Trophoblast cell (in vitro differentiated cells and primary cell): ENCODE data around the gene SYNJ2.

Experiments
- DNase-seq, 2 donors: peaks; one replicate each; pipeline ENCODE4 v3.0.0-alpha.2; 2016
- H2AFZ ChIP-seq: 2 replicates; pipeline ENCODE4 v1.6.1; 2013; ENCODE audit warnings: low read length, moderate library complexity, mild to moderate bottlenecking; ENCODE audit not compliant: insufficient read depth, poor library complexity
- H2AK5ac ChIP-seq: 2 replicates; pipeline ENCODE4 v1.6.1; 2013; ENCODE audit warnings: mild to moderate bottlenecking, low read length
- H2BK120ac ChIP-seq: 2 replicates; pipeline ENCODE4 v1.6.1; 2013; ENCODE audit warnings: low read length, mild to moderate bottlenecking, moderate library complexity; ENCODE audit not compliant: insufficient read depth, poor library complexity
- H2BK12ac ChIP-seq: 2 replicates; pipeline ENCODE4 v1.6.1; 2013; ENCODE audit warnings: mild to moderate bottlenecking, low read length, moderate library complexity
- H2BK5ac ChIP-seq: 2 replicates; pipeline ENCODE4 v1.6.1; 2013; ENCODE audit warnings: low read length, low read depth, moderate library complexity, mild to moderate bottlenecking; ENCODE audit not compliant: poor library complexity
- H3K14ac ChIP-seq: 2 replicates; pipeline ENCODE4 v1.6.1; 2013; ENCODE audit warnings: mild to moderate bottlenecking, low read length
- H3K18ac ChIP-seq: 2 replicates; pipeline ENCODE4 v1.6.1; 2013; ENCODE audit warnings: mild to moderate bottlenecking, low read length
- H3K23ac ChIP-seq: 2 replicates; pipeline ENCODE4 v1.6.1; 2013; ENCODE audit warnings: low read length
- H3K27ac ChIP-seq: 2 replicates; pipeline ENCODE4 v1.5.1; 2013; ENCODE audit warnings: low read depth, mild to moderate bottlenecking, inconsistent platforms, low read length, moderate library complexity
- H3K27me3 ChIP-seq: 2 replicates; pipeline ENCODE4 v1.6.1; 2013; ENCODE audit warnings: inconsistent platforms, mild to moderate bottlenecking, low read length, moderate library complexity; ENCODE audit not compliant: insufficient read depth
- H3K36me3 ChIP-seq, 2 experiments: 1 replicate in 1 of 2; 2 replicates in 1 of 2; pipeline ENCODE4 v1.6.1; 2013; ENCODE audit warnings: low read length in 2 of 2, mild to moderate bottlenecking in 2 of 2, moderate library complexity in 1 of 2; ENCODE audit not compliant: insufficient read depth in 2 of 2, control insufficient read depth in 1 of 2
- H3K4ac ChIP-seq: 2 replicates; pipeline ENCODE4 v1.6.1; 2013; ENCODE audit warnings: low read depth, mild to moderate bottlenecking, low read length, moderate library complexity
- H3K4me1 ChIP-seq, 2 experiments: 1 replicate in 1 of 2; 2 replicates in 1 of 2; pipeline ENCODE4 v1.6.1; 2013; ENCODE audit warnings: low read length in 2 of 2, mild to moderate bottlenecking in 2 of 2, moderate library complexity in 1 of 2; ENCODE audit not compliant: insufficient read depth in 2 of 2, control insufficient read depth in 1 of 2
- H3K4me2 ChIP-seq: 2 replicates; pipeline ENCODE4 v1.6.1; 2013; ENCODE audit warnings: inconsistent platforms, mild to moderate bottlenecking, low read length, moderate library complexity
- H3K4me3 ChIP-seq: 2 replicates; pipeline ENCODE4 v1.5.1; 2013; ENCODE audit warnings: mild to moderate bottlenecking, low read depth, low read length, inconsistent platforms
- H3K79me1 ChIP-seq: one replicate; pipeline ENCODE4 v1.6.1; 2013; ENCODE audit warnings: low read length
- H3K79me2 ChIP-seq: 2 replicates; pipeline ENCODE4 v1.6.1; 2013; ENCODE audit warnings: low read length, mild to moderate bottlenecking; ENCODE audit not compliant: control insufficient read depth, insufficient read depth, poor library complexity
- H3K9ac ChIP-seq: 2 replicates; pipeline ENCODE4 v1.6.1; 2013; ENCODE audit warnings: mild to moderate bottlenecking, low read length
- H3K9me3 ChIP-seq: 2 replicates; pipeline ENCODE4 v1.6.1; 2013; ENCODE audit warnings: low read depth, mild to moderate bottlenecking, control low read depth, inconsistent platforms, low read length; ENCODE audit not compliant: insufficient read depth
- H4K12ac ChIP-seq: 2 replicates; pipeline ENCODE4 v1.6.1; 2013; ENCODE audit warnings: low read depth, mild to moderate bottlenecking, low read length, moderate library complexity
- H4K8ac ChIP-seq: 2 replicates; pipeline ENCODE4 v1.6.1; 2013; ENCODE audit warnings: low read depth, mild to moderate bottlenecking, low read length, moderate library complexity
- H4K91ac ChIP-seq: one replicate; pipeline ENCODE4 v1.6.1; 2013; ENCODE audit warnings: low read depth, mild to moderate bottlenecking, low read length, moderate library complexity
- WGBS: extraction: QIAGEN DNeasy Blood & Tissue Kit; methylation state at CpG from one replicate; pipeline ENCODE4 v1.1.7; 2013; ENCODE audit warnings: missing lambda C conversion rate; ENCODE audit not compliant: insufficient read length, insufficient coverage; ENCODE audit errors: extremely low coverage; 5-methylcytosine and 5-hydroxymethylcytosine counted together

SYNJ2 gene

GRCh38 chr6:158083455-158084325 lies 102.0 kb downstream of the SYNJ2 start:
- Histone ChIP-seq H4K8ac (no peak overlapping the region), H3K23ac (no peak overlapping the region), H2AK5ac (no peak overlapping the region), H3K4me3 (no peak overlapping the region), H2BK12ac (no peak overlapping the region), H3K18ac (no peak overlapping the region), H3K27me3 (no peaks in the 10 kb centered on the region), H3K27ac (no peak overlapping the region), H4K12ac (no peak overlapping the region), H3K4ac (no peak overlapping the region), H4K91ac (no peak overlapping the region), H3K4me1 (no peaks in the 10 kb centered on the region), H2BK5ac (no peak overlapping the region), H3K9me3 (no peaks in the 10 kb centered on the region), H3K79me2 (no peaks in the 10 kb centered on the region), H3K14ac (no peak overlapping the region), H2BK120ac (no peak overlapping the region), H3K9ac (no peak overlapping the region), H2AFZ (no peak overlapping the region), H3K79me1 (no peaks in the 10 kb centered on the region), H3K4me2 (no peak overlapping the region), H3K36me3 (peaks cover 55 to 60% of the 10 kb centered on the region in 2 experiments)
- no CpG with 5 or more reads among the region's 23 CpGs for WGBS
- DNase-seq = no peak

GRCh38 chr6:158085261-158086053 lies 103.8 kb downstream of the SYNJ2 start:
- Histone ChIP-seq H4K91ac (no peak overlapping the region), H4K8ac (no peak overlapping the region), H3K4me1 (no peaks in the 10 kb centered on the region)

GRCh38 chr6:158086054-158086503 lies 104.4 kb downstream of the SYNJ2 start:
- no peaks in the 10 kb centered on the region for H3K27me3 ChIP-seq
- H3K9ac ChIP-seq = no peak overlapping the region
- no peaks in the 10 kb centered on the region for H3K79me2 ChIP-seq
- H3K18ac ChIP-seq = no peak overlapping the region
- H3K9me3 ChIP-seq = no peaks in the 10 kb centered on the region
- WGBS = no CpG with 5 or more reads among the region's 2 CpGs
- H3K27ac ChIP-seq = no peak overlapping the region
- H4K8ac ChIP-seq = no peak overlapping the region
- H3K79me1 ChIP-seq = no peaks in the 10 kb centered on the region
- no peak for DNase-seq
- no peak overlapping the region for H3K4me3 ChIP-seq
- no peak overlapping the region for H2AK5ac ChIP-seq
- peaks cover 52 to 66% of the 10 kb centered on the region in 2 experiments for H3K36me3 ChIP-seq
- H4K91ac ChIP-seq = no peak overlapping the region
- H2BK12ac ChIP-seq = no peak overlapping the region
- no peaks in the 10 kb centered on the region for H3K4me1 ChIP-seq
- no peak overlapping the region for H3K4me2 ChIP-seq
- H3K4ac ChIP-seq = no peak overlapping the region
- H2BK5ac ChIP-seq = no peak overlapping the region
- no peak overlapping the region for H2AFZ ChIP-seq
- H3K23ac ChIP-seq = no peak overlapping the region
- no peak overlapping the region for H2BK120ac ChIP-seq
- H4K12ac ChIP-seq = no peak overlapping the region
- no peak overlapping the region for H3K14ac ChIP-seq

More at GRCh38 chr6:158085261-158086053, 103.8 kb downstream of the SYNJ2 start:
- H3K9ac ChIP-seq = no peak overlapping the region
- H2BK12ac ChIP-seq = no peak overlapping the region
- H3K4me3 ChIP-seq = no peak overlapping the region
- H3K9me3 ChIP-seq = no peaks in the 10 kb centered on the region
- H3K18ac ChIP-seq = no peak overlapping the region
- DNase-seq = no peak
- H3K27me3 ChIP-seq = no peaks in the 10 kb centered on the region
- no peaks in the 10 kb centered on the region for H3K79me2 ChIP-seq
- H3K4ac ChIP-seq = no peak overlapping the region
- H3K4me2 ChIP-seq = no peak overlapping the region
- peaks cover 56 to 69% of the 10 kb centered on the region in 2 experiments for H3K36me3 ChIP-seq
- no peak overlapping the region for H2AFZ ChIP-seq
- H3K79me1 ChIP-seq = no peaks in the 10 kb centered on the region
- no CpG with 5 or more reads among the region's 21 CpGs for WGBS
- no peak overlapping the region for H4K12ac ChIP-seq
- no peak overlapping the region for H3K23ac ChIP-seq
- no peak overlapping the region for H3K27ac ChIP-seq
- H2AK5ac ChIP-seq = no peak overlapping the region
- H2BK5ac ChIP-seq = no peak overlapping the region
- H2BK120ac ChIP-seq = no peak overlapping the region
- no peak overlapping the region for H3K14ac ChIP-seq

- no peak overlapping the region for H3K14ac ChIP-seq
- no peak overlapping the region for H2AFZ ChIP-seq
- no peaks in the 10 kb centered on the region for H3K9me3 ChIP-seq
- no peak overlapping the region for H2BK12ac ChIP-seq
- H3K27me3 ChIP-seq = no peaks in the 10 kb centered on the region
- WGBS = no CpG with 5 or more reads among the region's 32 CpGs
- H3K4me1 ChIP-seq = no peaks in the 10 kb centered on the region
- H3K4me3 ChIP-seq = no peak overlapping the region
- no peak for DNase-seq
- no peak overlapping the region for H4K12ac ChIP-seq
- no peak overlapping the region for H2AK5ac ChIP-seq
- no peak overlapping the region for H3K4me2 ChIP-seq
- no peaks in the 10 kb centered on the region for H3K79me2 ChIP-seq
- H3K4ac ChIP-seq = no peak overlapping the region
- H3K36me3 ChIP-seq = peaks cover 47 to 61% of the 10 kb centered on the region in 2 experiments
- no peak overlapping the region for H3K9ac ChIP-seq
- no peak overlapping the region for H3K18ac ChIP-seq
- H3K27ac ChIP-seq = no peak overlapping the region
- no peak overlapping the region for H4K8ac ChIP-seq
- H4K91ac ChIP-seq = no peak overlapping the region
- H3K79me1 ChIP-seq = no peaks in the 10 kb centered on the region
- no peak overlapping the region for H3K23ac ChIP-seq
- no peak overlapping the region for H2BK5ac ChIP-seq
- no peak overlapping the region for H2BK120ac ChIP-seq
Measured at GRCh38 chr6:158086504-158087223, 105.0 kb downstream of the SYNJ2 start.
